HL-60 (cell line): ENCODE results near the gene SFMBT1.

Experiments
- CTCF ChIP-seq: IDR thresholded peaks from one replicate; pipeline ENCODE4 v1.5.1; 2011; ENCODE audit warnings: low read length, control low read depth, inconsistent platforms; ENCODE audit not compliant: insufficient read depth
- GABPA ChIP-seq: IDR thresholded peaks from 2 replicates; pipeline ENCODE4 v1.6.1; 2012; ENCODE audit warnings: low read depth
- POLR2AphosphoS5 ChIP-seq: IDR thresholded peaks from 2 replicates; pipeline ENCODE4 v1.6.1; 2012; ENCODE audit warnings: low read depth
- REST ChIP-seq: IDR thresholded peaks from 2 replicates; pipeline ENCODE4 v1.6.1; 2012; ENCODE audit warnings: low read depth; ENCODE audit not compliant: insufficient replicate concordance
- SPI1 ChIP-seq: IDR thresholded peaks from 2 replicates; pipeline ENCODE4 v1.6.1; 2012; ENCODE audit warnings: low read depth, mild to moderate bottlenecking, borderline replicate concordance

- TF ChIP-seq CTCF (no peak), POLR2AphosphoS5 (no peak), REST (no peak), GABPA (no peak), SPI1 (no peak)
Observed at GRCh38 chr3:52897130-52898122, 148.4 kb downstream of the SFMBT1 start, which contains the start of gene STIMATE.
